Brain microvascular endothelial cell (primary cell): ENCODE results near the gene INSR.

Source experiments
- DNase-seq: peaks from one replicate; pipeline ENCODE4 v3.0.0-alpha.2; 2020
- H3K27ac ChIP-seq: fragments of 250-450 bp; sonication (Bioruptor Pico); 2 replicates; pipeline ENCODE4 v1.5.1; 2020; ENCODE audit warnings: mild to moderate bottlenecking, moderate library complexity
- H3K27me3 ChIP-seq: fragments of 250-450 bp; sonication (Bioruptor Pico); replicated peaks from 2 replicates; pipeline ENCODE4 v1.5.1; 2020; ENCODE audit warnings: mild to moderate bottlenecking
- H3K36me3 ChIP-seq: fragments of 250-450 bp; sonication (Bioruptor Pico); replicated peaks from 2 replicates; pipeline ENCODE4 v1.5.1; 2020; ENCODE audit warnings: mild to moderate bottlenecking
- H3K4me3 ChIP-seq: 2 replicates; pipeline ENCODE4 v1.5.1; 2011; ENCODE audit warnings: low read depth, mild to moderate bottlenecking, control low read depth, low read length, moderate library complexity
- in situ Hi-C: cut with HindIII; loops from 2 replicates; pipeline ENCODE4 v1.10.0; 2017; ENCODE audit warnings: low sequenced_read_pairs, low pct_ligation_motif_present
- TF ChIP-seq, protein P1 (sequence below): IDR thresholded peaks from 2 replicates; pipeline ENCODE4 v1.5.1; 2011; ENCODE audit warnings: low read depth, mild to moderate bottlenecking, moderate library complexity, low read length, control low read depth, inconsistent platforms; ENCODE audit errors: missing control alignments

Gene INSR

GRCh38 chr19:7246601-7247000 lies 47.6 kb downstream of the INSR start:
- H3K27ac ChIP-seq: no peak overlapping the region
- TF ChIP-seq, protein P1, sequence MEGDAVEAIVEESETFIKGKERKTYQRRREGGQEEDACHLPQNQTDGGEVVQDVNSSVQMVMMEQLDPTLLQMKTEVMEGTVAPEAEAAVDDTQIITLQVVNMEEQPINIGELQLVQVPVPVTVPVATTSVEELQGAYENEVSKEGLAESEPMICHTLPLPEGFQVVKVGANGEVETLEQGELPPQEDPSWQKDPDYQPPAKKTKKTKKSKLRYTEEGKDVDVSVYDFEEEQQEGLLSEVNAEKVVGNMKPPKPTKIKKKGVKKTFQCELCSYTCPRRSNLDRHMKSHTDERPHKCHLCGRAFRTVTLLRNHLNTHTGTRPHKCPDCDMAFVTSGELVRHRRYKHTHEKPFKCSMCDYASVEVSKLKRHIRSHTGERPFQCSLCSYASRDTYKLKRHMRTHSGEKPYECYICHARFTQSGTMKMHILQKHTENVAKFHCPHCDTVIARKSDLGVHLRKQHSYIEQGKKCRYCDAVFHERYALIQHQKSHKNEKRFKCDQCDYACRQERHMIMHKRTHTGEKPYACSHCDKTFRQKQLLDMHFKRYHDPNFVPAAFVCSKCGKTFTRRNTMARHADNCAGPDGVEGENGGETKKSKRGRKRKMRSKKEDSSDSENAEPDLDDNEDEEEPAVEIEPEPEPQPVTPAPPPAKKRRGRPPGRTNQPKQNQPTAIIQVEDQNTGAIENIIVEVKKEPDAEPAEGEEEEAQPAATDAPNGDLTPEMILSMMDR: no peak
- no peaks in the 10 kb centered on the region for H3K27me3 ChIP-seq
- in situ Hi-C loops: no loop called here
- DNase-seq: no peak
- no peaks in the 10 kb centered on the region for H3K36me3 ChIP-seq
- H3K4me3 ChIP-seq: no peak overlapping the region

GRCh38 chr19:7242601-7243258 lies 51.5 kb downstream of the INSR start:
- Histone ChIP-seq H3K4me3 (no peak overlapping the region), H3K27me3 (no peaks in the 10 kb centered on the region), H3K36me3 (no peaks in the 10 kb centered on the region), H3K27ac (peak overlapping the region; percentile 50)
- in situ Hi-C loops: no loop called here
- peak; percentile 84 for DNase-seq
- TF ChIP-seq, protein P1: no peak

DNA sequence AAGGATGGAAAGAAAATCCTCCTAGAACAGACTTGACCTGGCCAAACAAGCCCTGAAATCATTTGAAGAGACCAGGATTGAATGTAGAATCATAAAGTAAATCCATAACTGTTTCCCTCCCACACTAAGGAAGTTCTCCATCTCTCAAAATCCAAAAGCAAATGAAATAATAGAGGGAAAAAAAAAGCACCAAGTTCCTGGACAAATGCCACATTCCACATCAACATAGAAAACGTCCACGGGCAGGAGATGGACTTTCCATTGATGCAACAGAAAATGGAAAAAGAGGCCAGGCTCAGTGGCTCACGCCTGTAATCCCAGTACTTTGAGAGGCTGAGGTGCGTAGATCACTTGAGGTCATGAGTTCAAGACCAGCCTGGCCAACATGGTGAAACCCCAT lies 56.2 kb downstream of the INSR start:
- in situ Hi-C loops: no loop called here
- H3K27me3 ChIP-seq: no peaks in the 10 kb centered on the region
- no peak overlapping the region for H3K4me3 ChIP-seq
- TF ChIP-seq, protein P1: no peak
- no peak overlapping the region for H3K27ac ChIP-seq
- no peaks in the 10 kb centered on the region for H3K36me3 ChIP-seq
- DNase-seq: no peak

GRCh38 chr19:7236153-7236552 lies 58.1 kb downstream of the INSR start:
- no peak overlapping the region for H3K27ac ChIP-seq
- H3K4me3 ChIP-seq: no peak overlapping the region
- H3K27me3 ChIP-seq: no peaks in the 10 kb centered on the region
- in situ Hi-C loops: no loop called here
- no peak for DNase-seq
- no peaks in the 10 kb centered on the region for H3K36me3 ChIP-seq
- TF ChIP-seq, protein P1: no peak

GRCh38 chr19:7230826-7231225 lies 63.4 kb downstream of the INSR start:
- no peak overlapping the region for H3K4me3 ChIP-seq
- no peak overlapping the region for H3K27ac ChIP-seq
- no peak for DNase-seq
- TF ChIP-seq, protein P1: no peak
- in situ Hi-C loops: no loop called here
- no peaks in the 10 kb centered on the region for H3K36me3 ChIP-seq
- no peaks in the 10 kb centered on the region for H3K27me3 ChIP-seq

- Histone ChIP-seq H3K4me3 (no peak overlapping the region), H3K27ac (no peak overlapping the region), H3K36me3 (no peaks in the 10 kb centered on the region), H3K27me3 (no peaks in the 10 kb centered on the region)
- in situ Hi-C loops: no loop called here
- DNase-seq: no peak
- TF ChIP-seq, protein P1: no peak
Measured at GRCh38 chr19:7229735-7230134, 64.5 kb downstream of the INSR start.
